Upper lobe of left lung (tissue), 4 donors: Measurements from ENCODE around the gene GBE1.

Source experiments
- CTCF ChIP-seq, 6 experiments: fragments of 450-650 bp in 4 of 6; fragments of 200-600 bp in 2 of 6; sonication (generic) in 2 of 6; IDR thresholded peaks; one replicate each; pipeline ENCODE4 v1.5.1; 2016 to 2019; ENCODE audit warnings: antibody characterized with exemption in 6 of 6
- EP300 ChIP-seq, 4 donors: sonication (generic); formaldehyde crosslinking; IDR thresholded peaks; one replicate each; pipeline ENCODE4 v1.5.1; 2017; ENCODE audit warnings: antibody characterized with exemption in 4 of 4, control low read depth in 2 of 4
- POLR2A ChIP-seq, 4 donors: fragments of 450-650 bp; IDR thresholded peaks; one replicate each; pipeline ENCODE4 v1.5.1; 2016 to 2017; ENCODE audit warnings: antibody characterized with exemption in 4 of 4, mild to moderate bottlenecking in 2 of 4

GRCh38 chr3:81723732-81724313 lies 37.6 kb downstream of the GBE1 start:
- TF ChIP-seq POLR2A (IDR thresholded peaks at IDR 0.05) (no peak), CTCF (IDR thresholded peaks at IDR 0.05) (no peak), EP300 (IDR thresholded peaks at IDR 0.05) (no peak)
